IPS-15b (cell line): ENCODE measurements around the gene PLEKHB2.
"Not testable (repeated sequence)": the region's sequence is repeated elsewhere in the genome, so short reads cannot be mapped to it uniquely, and the experiment has no call there.

Source experiments
- H3K27me3 ChIP-seq: one replicate; pipeline ENCODE4 v1.6.1; 2013; ENCODE audit warnings: low read length; ENCODE audit not compliant: control insufficient read depth, insufficient read depth
- H3K36me3 ChIP-seq: one replicate; pipeline ENCODE4 v1.6.1; 2013; ENCODE audit warnings: low read length; ENCODE audit not compliant: control insufficient read depth, insufficient read depth
- H3K4me1 ChIP-seq: one replicate; pipeline ENCODE4 v1.6.1; 2013; ENCODE audit warnings: mild to moderate bottlenecking, low read length; ENCODE audit not compliant: control insufficient read depth, insufficient read depth
- H3K4me3 ChIP-seq: one replicate; pipeline ENCODE4 v1.5.1; 2013; ENCODE audit warnings: low read depth, low read length
- H3K9ac ChIP-seq: one replicate; pipeline ENCODE4 v1.6.1; 2013; ENCODE audit warnings: low read depth, mild to moderate bottlenecking, low read length
- H3K9me3 ChIP-seq: one replicate; pipeline ENCODE4 v1.6.1; 2013; ENCODE audit warnings: mild to moderate bottlenecking, low read length; ENCODE audit not compliant: control insufficient read depth, insufficient read depth

PLEKHB2 gene

DNA sequence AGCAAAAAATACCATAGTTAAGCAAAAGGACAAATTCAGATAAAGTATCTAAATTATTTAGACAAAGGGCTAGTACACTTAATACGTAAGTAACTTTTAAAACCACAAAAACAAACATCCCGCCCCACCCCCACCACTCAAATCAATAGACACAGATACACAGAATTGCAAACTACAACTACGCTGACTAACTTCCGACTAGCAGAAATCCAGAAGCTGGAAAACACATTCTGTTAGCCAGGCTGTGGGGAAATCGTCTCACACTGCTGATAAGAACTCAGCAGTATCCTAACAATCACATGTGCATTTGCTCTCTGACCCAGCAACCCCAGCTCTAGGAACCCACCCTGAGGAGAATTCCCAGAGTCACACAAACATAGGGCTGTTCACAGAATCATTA, 28.4 kb upstream of the PLEKHB2 start:
- Histone ChIP-seq H3K9me3 (no peaks in the 10 kb centered on the region), H3K4me3 (no peak overlapping the region), H3K36me3 (peaks cover 41% of the 10 kb centered on the region)

DNA sequence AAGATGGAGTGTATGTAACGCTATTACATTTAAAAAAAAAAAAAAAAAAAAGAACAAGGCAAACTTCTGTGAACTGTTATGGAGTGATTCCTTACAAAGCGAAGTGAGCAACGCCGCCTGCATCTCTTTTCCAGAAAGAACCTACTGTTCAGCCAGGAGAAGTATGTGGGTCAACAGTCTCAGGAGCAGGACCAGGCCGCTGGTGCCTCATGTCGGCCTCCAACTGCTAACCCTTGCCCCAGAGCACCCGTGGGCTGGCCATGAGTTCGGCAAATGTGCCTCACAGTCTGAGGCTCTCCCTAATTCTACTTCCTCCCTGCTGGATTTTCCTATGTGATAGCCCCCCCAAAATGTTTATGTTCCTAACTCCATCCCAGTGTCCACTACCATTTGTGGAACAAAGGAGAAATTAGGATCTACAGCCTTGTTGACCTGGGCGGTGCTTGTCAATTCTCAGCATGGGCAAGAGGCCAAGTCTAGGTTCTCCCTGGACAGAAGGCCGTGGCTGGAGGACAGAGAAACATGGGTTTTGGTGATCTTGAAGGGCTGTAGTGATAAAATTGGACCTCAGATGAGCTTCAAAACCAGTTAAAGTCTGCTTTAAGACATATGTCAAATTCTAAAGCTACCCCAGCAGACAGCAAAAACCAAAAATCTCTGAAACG, 27.8 kb upstream of the PLEKHB2 start:
- Histone ChIP-seq H3K36me3 (peaks cover 41% of the 10 kb centered on the region), H3K4me1 (peaks cover 10% of the 10 kb centered on the region), H3K4me3 (no peak overlapping the region), H3K27me3 (no peaks in the 10 kb centered on the region), H3K9ac (no peak overlapping the region), H3K9me3 (no peaks in the 10 kb centered on the region)

More for the DNA sequence above, 28.4 kb upstream of the PLEKHB2 start:
- H3K27me3 ChIP-seq: no peaks in the 10 kb centered on the region
- no peak overlapping the region for H3K9ac ChIP-seq
- H3K4me1 ChIP-seq: peaks cover 4% of the 10 kb centered on the region

DNA sequence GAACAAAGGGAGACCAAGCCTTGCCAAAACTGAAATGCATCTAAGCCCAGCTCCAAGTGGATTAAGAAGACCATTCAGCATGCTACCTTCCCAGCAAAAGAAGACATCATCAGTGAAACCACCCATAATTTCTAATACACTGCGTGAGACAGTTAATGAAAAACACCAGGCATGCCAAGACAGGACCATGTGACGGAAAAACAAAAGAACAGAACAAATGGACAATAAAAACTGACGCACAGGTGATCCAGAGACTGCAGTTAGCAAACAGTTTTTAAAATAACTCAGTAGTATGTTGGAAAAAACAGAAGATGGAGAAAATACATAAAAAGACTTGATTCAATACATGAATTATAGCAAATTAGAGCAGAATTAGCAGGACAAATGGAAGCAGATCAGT, 27.2 kb upstream of the PLEKHB2 start:
- Histone ChIP-seq H3K9me3 (no peaks in the 10 kb centered on the region), H3K4me3 (no peak overlapping the region), H3K9ac (no peak overlapping the region), H3K36me3 (peaks cover 44% of the 10 kb centered on the region), H3K4me1 (peaks cover 10% of the 10 kb centered on the region), H3K27me3 (no peaks in the 10 kb centered on the region)

DNA sequence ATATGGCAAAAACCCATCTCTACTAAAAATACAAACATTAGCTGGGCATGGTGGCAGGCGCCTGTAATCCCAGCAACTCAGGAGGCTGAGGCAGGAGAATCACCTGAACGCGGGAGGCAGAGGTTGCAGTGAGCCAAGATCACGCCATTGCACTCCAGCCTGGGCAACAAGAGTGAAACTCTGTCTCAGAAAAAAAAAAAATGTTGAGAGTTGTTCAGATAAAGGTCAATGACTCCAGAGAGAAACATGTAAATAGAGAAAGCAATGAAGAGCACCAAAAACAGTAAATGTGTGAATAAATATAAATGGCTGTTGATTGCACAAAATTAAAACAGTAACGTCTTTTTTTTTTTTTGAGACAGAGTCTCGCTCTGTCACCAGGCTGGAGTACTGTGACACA, 25.2 kb upstream of the PLEKHB2 start:
- H3K36me3 ChIP-seq: peaks cover 40% of the 10 kb centered on the region
- H3K9me3 ChIP-seq, H3K27me3 ChIP-seq, H3K4me3 ChIP-seq, H3K9ac ChIP-seq: not testable (repeated sequence)
- peaks cover 10% of the 10 kb centered on the region for H3K4me1 ChIP-seq

DNA sequence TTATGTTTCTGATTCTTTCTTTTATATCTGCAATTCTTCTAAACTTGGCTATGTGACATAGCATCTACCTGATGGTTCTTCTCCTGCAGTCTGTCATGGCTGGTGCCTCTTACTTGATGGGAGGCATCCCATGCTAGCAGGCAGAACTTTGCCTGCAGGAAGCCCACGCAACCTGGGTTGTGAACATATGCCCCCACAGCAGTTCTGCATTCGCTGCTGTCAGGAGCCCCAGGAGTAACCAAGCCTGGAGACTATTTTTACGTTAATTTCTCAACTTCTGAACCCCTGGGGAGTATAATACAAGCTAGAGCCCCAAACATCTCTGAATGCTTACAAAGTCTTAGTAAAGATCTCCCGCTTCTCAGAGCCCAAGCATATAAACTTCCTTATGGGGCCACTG, 23.9 kb upstream of the PLEKHB2 start:
- no peak overlapping the region for H3K4me3 ChIP-seq
- H3K36me3 ChIP-seq: peaks cover 33% of the 10 kb centered on the region
- H3K4me1 ChIP-seq: peaks cover 10% of the 10 kb centered on the region
- no peaks in the 10 kb centered on the region for H3K27me3 ChIP-seq
- H3K9me3 ChIP-seq: no peaks in the 10 kb centered on the region
- H3K9ac ChIP-seq: no peak overlapping the region

DNA sequence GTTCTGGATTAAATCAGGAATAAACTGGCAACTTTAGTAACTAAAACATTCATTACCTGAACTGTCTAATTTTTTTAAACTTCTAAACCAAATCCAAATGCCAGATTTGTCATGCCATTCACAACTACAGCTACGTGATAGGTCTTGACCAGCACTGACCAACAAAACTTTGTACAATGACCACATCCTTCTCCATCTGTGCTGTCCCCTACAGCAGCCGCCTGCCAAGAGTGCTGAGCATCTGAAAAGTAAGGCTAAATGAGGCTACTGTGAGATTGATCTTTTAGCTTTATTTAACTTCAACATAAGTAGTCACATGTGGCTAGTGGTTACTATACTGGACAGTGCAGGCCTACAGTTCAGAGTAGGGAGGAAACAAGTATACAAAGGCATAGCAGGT, 19.5 kb upstream of the PLEKHB2 start:
- H3K9me3 ChIP-seq: no peaks in the 10 kb centered on the region
- peaks cover 20% of the 10 kb centered on the region for H3K36me3 ChIP-seq
- peaks cover 10% of the 10 kb centered on the region for H3K4me1 ChIP-seq
- H3K27me3 ChIP-seq: no peaks in the 10 kb centered on the region
- no peak overlapping the region for H3K9ac ChIP-seq
- no peak overlapping the region for H3K4me3 ChIP-seq

DNA sequence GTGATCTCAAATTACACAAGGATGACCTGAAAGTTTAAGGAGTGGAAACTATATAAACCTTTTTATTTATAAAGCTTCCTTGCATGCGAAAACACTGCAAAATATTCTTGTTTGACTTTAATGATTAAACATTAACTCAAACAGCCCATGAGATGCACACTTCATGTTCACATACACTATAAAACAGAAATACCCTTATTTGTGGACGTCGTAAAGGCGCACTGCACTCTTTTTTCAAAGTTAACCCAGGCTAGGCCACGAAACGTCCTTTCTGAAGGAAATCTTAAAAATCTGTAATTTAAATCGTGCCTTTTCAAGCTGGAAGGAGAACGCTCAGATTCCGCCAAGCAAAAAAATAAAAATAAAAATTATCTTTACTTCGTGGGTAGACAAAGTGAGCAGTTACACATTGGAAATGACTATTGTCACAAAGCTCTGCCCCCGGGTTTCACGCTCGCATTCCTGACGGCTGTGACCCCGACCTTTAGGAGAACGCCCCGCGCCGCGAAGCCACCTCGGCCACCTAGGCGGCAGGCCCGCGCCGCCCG, 12.6 kb upstream of the PLEKHB2 start:
- no peaks in the 10 kb centered on the region for H3K9me3 ChIP-seq
- peaks cover 5% of the 10 kb centered on the region for H3K36me3 ChIP-seq
- no peaks in the 10 kb centered on the region for H3K27me3 ChIP-seq
- H3K9ac ChIP-seq: peak overlapping the region; percentile 92
- H3K4me3 ChIP-seq: peak overlapping the region; percentile 84
- H3K4me1 ChIP-seq: no peaks in the 10 kb centered on the region

DNA sequence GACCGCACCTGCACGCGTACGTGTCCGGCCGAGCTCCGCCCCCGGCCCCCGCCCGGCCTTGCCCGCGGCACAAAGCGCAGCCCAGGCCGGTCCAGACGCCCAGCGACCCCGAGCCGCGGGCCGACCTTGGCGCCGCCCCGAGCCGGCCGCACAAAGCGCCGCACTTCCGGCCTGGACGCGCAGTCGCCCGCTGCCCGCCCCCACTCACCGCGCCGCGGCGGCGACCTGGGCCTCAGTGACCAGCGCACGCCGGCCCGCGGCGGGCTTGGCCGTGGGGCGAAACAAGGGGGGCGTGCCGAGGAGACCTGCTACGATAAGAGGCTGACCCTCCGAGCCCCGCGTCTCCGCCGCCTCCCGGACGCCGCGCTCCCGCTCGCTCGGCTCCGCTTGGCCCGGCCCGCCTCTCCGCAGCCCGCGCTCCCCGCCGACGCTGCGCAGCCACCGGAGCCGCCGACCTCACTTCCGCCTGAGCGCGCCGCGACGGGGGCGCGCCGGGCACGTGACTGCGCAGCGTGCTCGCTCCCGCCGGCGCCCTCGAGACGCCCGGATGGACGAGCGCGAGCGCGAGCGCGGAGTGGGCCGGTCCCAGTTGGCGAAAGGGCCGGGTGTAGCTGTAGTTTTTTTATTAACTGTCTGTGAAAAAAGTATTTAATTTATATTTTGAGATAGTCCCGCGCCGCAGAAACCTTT, 12.0 kb upstream of the PLEKHB2 start, which contains the start of gene FAM168B:
Gene FAM168B, minus strand, starts transcription at position 455 of the 690 bp plus-strand sequence. CDS start 10,814 bp downstream, outside the sequence.
- Histone ChIP-seq H3K9me3 (no peaks in the 10 kb centered on the region), H3K27me3 (no peaks in the 10 kb centered on the region), H3K4me1 (no peaks in the 10 kb centered on the region), H3K4me3 (peak within 1 kb of the TSS; percentile 84), H3K36me3 (no peaks in the 10 kb centered on the region), H3K9ac (peak within 1 kb of the TSS; percentile 92)

DNA sequence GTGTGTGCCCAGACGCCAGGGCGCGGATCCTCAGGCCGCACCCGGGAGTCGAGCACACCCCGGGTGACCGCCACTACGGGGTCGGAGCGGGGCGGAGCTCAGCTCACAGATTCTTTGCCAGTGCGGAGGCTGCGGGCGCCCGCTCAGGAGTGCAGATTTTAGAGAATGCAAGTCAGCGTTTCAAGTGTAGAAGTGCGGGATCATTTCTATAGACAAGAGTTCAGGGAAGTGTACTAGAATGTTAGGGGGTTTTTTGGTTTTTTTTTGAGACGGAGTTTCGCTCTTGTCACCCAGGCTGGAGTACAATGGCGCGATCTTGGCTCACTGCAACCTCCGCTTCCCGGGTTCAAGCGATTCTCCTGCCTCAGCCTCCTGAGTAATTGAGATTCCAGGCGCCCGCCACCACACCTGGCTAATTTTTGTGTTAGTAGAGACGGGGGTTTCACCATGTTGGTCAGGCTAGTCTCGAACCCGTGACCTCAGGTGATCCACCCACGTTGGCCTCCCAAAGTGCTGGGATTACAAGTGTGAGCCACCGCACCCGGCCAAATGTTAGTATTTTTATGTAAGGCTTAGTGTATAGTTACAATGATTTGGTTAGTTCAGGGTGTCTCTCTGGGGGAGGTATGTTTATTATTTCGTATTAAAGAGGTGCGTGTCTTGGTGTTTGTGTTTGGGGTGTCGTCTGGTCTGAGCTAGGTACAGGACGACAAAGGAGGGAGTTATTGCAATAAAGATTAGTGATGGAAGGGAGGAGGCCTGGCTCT, 11.3 kb upstream of the PLEKHB2 start:
- Histone ChIP-seq H3K27me3 (no peaks in the 10 kb centered on the region), H3K36me3 (no peaks in the 10 kb centered on the region), H3K4me3 (peak overlapping the region; percentile 84), H3K9me3 (no peaks in the 10 kb centered on the region), H3K4me1 (no peaks in the 10 kb centered on the region), H3K9ac (peak overlapping the region; percentile 73)

DNA sequence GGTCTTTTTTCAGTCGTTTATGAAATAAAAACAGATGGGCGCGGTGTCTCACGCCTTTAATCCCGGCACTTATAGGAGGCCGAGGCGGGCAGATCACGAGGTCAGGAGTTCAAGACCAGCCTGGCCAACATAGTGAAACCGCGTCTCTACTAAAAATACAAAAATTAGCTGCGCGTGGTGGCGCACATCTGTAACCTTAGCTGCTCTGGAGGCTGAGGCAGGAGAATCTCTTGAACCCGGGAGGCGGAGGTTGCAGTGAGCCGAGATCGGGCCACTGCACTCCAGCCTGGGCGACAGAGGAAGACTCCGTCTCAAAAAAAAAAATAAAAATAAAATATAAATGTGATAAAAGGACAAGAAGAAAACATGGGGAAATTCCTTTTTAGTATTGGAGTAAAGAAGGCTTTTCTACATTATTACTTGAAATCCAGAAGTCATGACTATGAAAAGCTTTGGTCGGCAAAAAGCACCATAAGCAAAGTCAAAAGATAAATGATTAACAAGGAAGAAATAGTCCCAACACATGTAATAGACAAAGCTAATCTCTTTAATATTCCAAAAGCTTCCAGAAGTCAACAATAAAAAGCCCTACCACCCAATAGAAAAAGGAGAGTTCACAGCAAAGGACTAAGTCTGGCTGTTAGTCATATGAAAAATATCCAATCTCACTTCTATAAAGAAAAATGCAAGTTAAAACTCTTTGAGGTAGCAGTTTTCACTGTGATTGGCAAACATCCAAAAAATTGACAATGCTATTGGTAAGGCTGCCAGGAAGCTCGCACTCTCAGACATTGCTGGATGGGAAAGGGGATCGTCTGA, 10.5 kb upstream of the PLEKHB2 start:
- Histone ChIP-seq H3K36me3 (no peaks in the 10 kb centered on the region), H3K9me3 (no peaks in the 10 kb centered on the region), H3K4me1 (no peaks in the 10 kb centered on the region), H3K9ac (no peak overlapping the region), H3K27me3 (no peaks in the 10 kb centered on the region), H3K4me3 (peak overlapping the region; percentile 84)

DNA sequence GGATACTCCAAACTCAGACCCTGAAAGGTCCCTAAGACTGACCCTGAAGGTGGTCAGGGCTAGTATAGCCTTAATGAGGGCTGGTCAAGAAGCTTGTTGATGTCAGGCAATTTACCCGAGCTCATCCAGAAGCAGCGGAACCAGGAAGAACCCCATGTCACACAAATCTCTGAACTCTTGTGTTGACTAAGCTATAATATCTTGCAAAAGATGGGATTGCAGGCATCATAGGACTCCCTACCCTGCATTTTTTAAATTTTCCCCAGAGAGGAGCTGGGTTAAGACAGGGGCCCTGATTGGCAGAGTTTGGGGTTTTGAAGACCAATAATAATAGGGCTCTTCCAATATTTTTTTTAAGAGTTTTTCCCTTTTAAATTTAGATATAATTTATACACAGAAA, 2.0 kb upstream of the PLEKHB2 start:
- Histone ChIP-seq H3K9ac (no peak overlapping the region), H3K4me3 (no peak overlapping the region), H3K9me3 (no peaks in the 10 kb centered on the region), H3K4me1 (peaks cover 10% of the 10 kb centered on the region), H3K27me3 (no peaks in the 10 kb centered on the region), H3K36me3 (no peaks in the 10 kb centered on the region)
